ENCODE measurements around the gene STIMATE. TPM values are rescaled to one million over a fixed set of nuclear protein-coding genes. Genes with fewer than 3 reads are reported as not detected.

The STIMATE gene
- total RNA-seq, 2 donors from 2014 or later: 7.2 to 20.5 TPM

- Histone ChIP-seq H3K27me3 (replicated peaks; ENCODE audit: insufficient read depth) (no peaks in the 10 kb centered on the region), H3K9me3 (no peaks in the 10 kb centered on the region), H3K4me1 (replicated peaks) (no peaks in the 10 kb centered on the region), H3K27ac (no peak overlapping the region), H3K36me3 (no peaks in the 10 kb centered on the region), H3K4me3 (no peak overlapping the region)
- intact Hi-C loops (cut with DNase I): no loop called here
- whole genome bisulfite sequencing: 90% methylated on average over 4 of the region's 4 CpGs
- no peak for DNase-seq (ENCODE audit: low spot score)
- no peak for TF ChIP-seq CTCF (IDR thresholded peaks at IDR 0.05)
- TF ChIP-seq POLR2A (IDR thresholded peaks at IDR 0.05): no peak
- TF ChIP-seq POLR2AphosphoS5 (IDR thresholded peaks at IDR 0.05): no peak
These were observed 10.2 kb downstream of the STIMATE start for GRCh38 chr3:52887166-52887565.

- H3K27me3 ChIP-seq (replicated peaks; ENCODE audit: insufficient read depth): no peaks in the 10 kb centered on the region
- no peaks in the 10 kb centered on the region for H3K36me3 ChIP-seq
- H3K9me3 ChIP-seq: no peaks in the 10 kb centered on the region
- intact Hi-C loops (cut with DNase I): no loop called here
- H3K4me3 ChIP-seq: no peak overlapping the region
- WGBS: 75% methylated on average over 5 of the region's 5 CpGs
- no peak overlapping the region for H3K27ac ChIP-seq
- DNase-seq (ENCODE audit: low spot score): no peak
- no peak for TF ChIP-seq CTCF (IDR thresholded peaks at IDR 0.05)
- no peak for TF ChIP-seq POLR2A (IDR thresholded peaks at IDR 0.05)
- TF ChIP-seq POLR2AphosphoS5 (IDR thresholded peaks at IDR 0.05): no peak
- no peaks in the 10 kb centered on the region for H3K4me1 ChIP-seq (replicated peaks)
These were observed 11.2 kb downstream of the STIMATE start for GRCh38 chr3:52886049-52886730.

GRCh38 chr3:52882377-52882776 is 15.0 kb downstream of the STIMATE start:
- Histone ChIP-seq H3K27ac (no peak overlapping the region), H3K9me3 (no peaks in the 10 kb centered on the region), H3K4me3 (no peak overlapping the region), H3K27me3 (replicated peaks; ENCODE audit: insufficient read depth) (no peaks in the 10 kb centered on the region), H3K36me3 (no peaks in the 10 kb centered on the region), H3K4me1 (replicated peaks) (no peaks in the 10 kb centered on the region)
- TF ChIP-seq CTCF (IDR thresholded peaks at IDR 0.05) (no peak), POLR2AphosphoS5 (IDR thresholded peaks at IDR 0.05) (no peak), POLR2A (IDR thresholded peaks at IDR 0.05) (no peak)
- intact Hi-C loops (cut with DNase I): no loop called here
- DNase-seq (ENCODE audit: low spot score): no peak
- 89% methylated on average over 4 of the region's 4 CpGs for WGBS

GRCh38 chr3:52881871-52882270 is 15.5 kb downstream of the STIMATE start:
- Histone ChIP-seq H3K9me3 (no peaks in the 10 kb centered on the region), H3K4me1 (replicated peaks) (no peaks in the 10 kb centered on the region), H3K27me3 (replicated peaks; ENCODE audit: insufficient read depth) (no peaks in the 10 kb centered on the region), H3K27ac (no peak overlapping the region), H3K36me3 (no peaks in the 10 kb centered on the region), H3K4me3 (no peak overlapping the region)
- no peak for DNase-seq (ENCODE audit: low spot score)
- WGBS: 43% methylated on average over 4 of the region's 4 CpGs
- TF ChIP-seq CTCF (IDR thresholded peaks at IDR 0.05) (no peak), POLR2A (IDR thresholded peaks at IDR 0.05) (no peak), POLR2AphosphoS5 (IDR thresholded peaks at IDR 0.05) (no peak)
- intact Hi-C loops (cut with DNase I): no loop called here

- Histone ChIP-seq H3K4me3 (no peak overlapping the region), H3K27me3 (replicated peaks; ENCODE audit: insufficient read depth) (no peaks in the 10 kb centered on the region), H3K36me3 (no peaks in the 10 kb centered on the region), H3K4me1 (replicated peaks) (no peaks in the 10 kb centered on the region), H3K9me3 (no peaks in the 10 kb centered on the region), H3K27ac (no peak overlapping the region)
- intact Hi-C loops (cut with DNase I): no loop called here
- DNase-seq (ENCODE audit: low spot score): no peak
- WGBS: 91% methylated on average over 3 of the region's 3 CpGs
- no peak for TF ChIP-seq CTCF (IDR thresholded peaks at IDR 0.05)
These were observed 16.9 kb downstream of the STIMATE start for GRCh38 chr3:52880474-52880873.

Data from prostate gland (tissue), 2 donors.